HCEC 1CT (cell line): ENCODE measurements around the gene CPE.
"Not testable (repeated sequence)": the region's sequence is repeated elsewhere in the genome, so short reads cannot be mapped to it uniquely, and the experiment has no call there.

Experiments used
- DNase-seq: peaks from one replicate; pipeline ENCODE4 v3.0.0-alpha.2; 2017

The CPE gene

GRCh38 chr4:165470009-165470408 lies 91.2 kb downstream of the CPE start:
- no peak for DNase-seq

- no peak for DNase-seq
Observed at GRCh38 chr4:165472943-165473676, 94.3 kb downstream of the CPE start.

- DNase-seq: no peak
Observed at GRCh38 chr4:165474784-165475705, 96.2 kb downstream of the CPE start.

- no peak for DNase-seq
Observed at GRCh38 chr4:165475706-165476070, 96.9 kb downstream of the CPE start.

GRCh38 chr4:165476214-165477098 lies 97.6 kb downstream of the CPE start:
- DNase-seq: peak; percentile 6

- DNase-seq: no peak
Observed at GRCh38 chr4:165477799-165478198, 99.0 kb downstream of the CPE start.

- DNase-seq: no peak
Observed at GRCh38 chr4:165478260-165478659, 99.5 kb downstream of the CPE start.

GRCh38 chr4:165481053-165481835 lies 102.4 kb downstream of the CPE start:
- no peak for DNase-seq

- DNase-seq: peak; percentile 18
Observed at GRCh38 chr4:165489786-165490185, 111.0 kb downstream of the CPE start.

- not testable (repeated sequence) for DNase-seq
Observed at GRCh38 chr4:165492583-165492982, 113.8 kb downstream of the CPE start.

GRCh38 chr4:165493359-165493758 lies 114.6 kb downstream of the CPE start:
- DNase-seq: peak; percentile 49

GRCh38 chr4:165502916-165503907 lies 124.4 kb downstream of the CPE start:
- peak; percentile 58 for DNase-seq

- DNase-seq: no peak
Observed at GRCh38 chr4:165504184-165504583, 125.4 kb downstream of the CPE start.

- DNase-seq: peak; percentile 70
Observed at GRCh38 chr4:165505958-165506837, 127.4 kb downstream of the CPE start.

- DNase-seq: no peak
Observed at GRCh38 chr4:165506849-165507248, 128.0 kb downstream of the CPE start.

- no peak for DNase-seq
Observed at GRCh38 chr4:165507381-165507780, 128.6 kb downstream of the CPE start.

- no peak for DNase-seq
Observed at GRCh38 chr4:165508372-165509120, 129.7 kb downstream of the CPE start.

- no peak for DNase-seq
Observed at GRCh38 chr4:165512424-165512823, 133.6 kb downstream of the CPE start.

- DNase-seq: no peak
Observed at GRCh38 chr4:165514739-165515138, 135.9 kb downstream of the CPE start.
